WERI-Rb-1 (cell line): ENCODE measurements around the gene CAMK4.

Experiments
- DNase-seq: peaks from one replicate; pipeline ENCODE4 v3.0.0-alpha.2; 2020
- H3K27ac ChIP-seq: fragments of 250-450 bp; sonication (Bioruptor Pico); 2 replicates; pipeline ENCODE4 v1.5.1; 2020; ENCODE audit warnings: mild to moderate bottlenecking, moderate library complexity
- H3K27me3 ChIP-seq: fragments of 250-450 bp; sonication (Bioruptor Pico); 2 replicates; pipeline ENCODE4 v1.5.1; 2021; ENCODE audit warnings: mild to moderate bottlenecking, low read depth, moderate library complexity; ENCODE audit not compliant: insufficient read depth, severe bottlenecking
- H3K36me3 ChIP-seq: fragments of 250-450 bp; sonication (Bioruptor Pico); 2 replicates; pipeline ENCODE4 v1.5.1; 2020; ENCODE audit warnings: mild to moderate bottlenecking, moderate library complexity
- H3K4me3 ChIP-seq: 2 replicates; pipeline ENCODE4 v1.5.1; 2011; ENCODE audit warnings: low read depth, mild to moderate bottlenecking, control low read depth, low read length
- H3K9me3 ChIP-seq: fragments of 250-450 bp; sonication (Bioruptor Pico); 2 replicates; pipeline ENCODE4 v1.5.1; 2021; ENCODE audit warnings: mild to moderate bottlenecking, moderate library complexity; ENCODE audit not compliant: severe bottlenecking
- CTCF ChIP-seq: IDR thresholded peaks from 2 replicates; pipeline ENCODE4 v1.5.1; 2011; ENCODE audit warnings: low read depth, mild to moderate bottlenecking, control low read depth, inconsistent platforms, low read length

The CAMK4 gene

GRCh38 chr5:111235635-111236034 is 11.5 kb downstream of the CAMK4 start:
- Histone ChIP-seq H3K9me3 (no peaks in the 10 kb centered on the region), H3K27me3 (no peaks in the 10 kb centered on the region), H3K4me3 (no peak overlapping the region), H3K36me3 (no peaks in the 10 kb centered on the region), H3K27ac (no peak overlapping the region)
- no peak for DNase-seq
- no peak for TF ChIP-seq CTCF

GRCh38 chr5:111236348-111236747 is 12.2 kb downstream of the CAMK4 start:
- H3K4me3 ChIP-seq: no peak overlapping the region
- no peak for TF ChIP-seq CTCF
- DNase-seq: no peak
- no peaks in the 10 kb centered on the region for H3K36me3 ChIP-seq
- no peak overlapping the region for H3K27ac ChIP-seq
- no peaks in the 10 kb centered on the region for H3K9me3 ChIP-seq
- H3K27me3 ChIP-seq: no peaks in the 10 kb centered on the region

- H3K27ac ChIP-seq: no peak overlapping the region
- H3K9me3 ChIP-seq: no peaks in the 10 kb centered on the region
- no peak for TF ChIP-seq CTCF
- no peak for DNase-seq
- H3K36me3 ChIP-seq: no peaks in the 10 kb centered on the region
- H3K4me3 ChIP-seq: no peak overlapping the region
- H3K27me3 ChIP-seq: no peaks in the 10 kb centered on the region
Observed at GRCh38 chr5:111236995-111237394, 12.8 kb downstream of the CAMK4 start.

GRCh38 chr5:111237470-111237869 is 13.3 kb downstream of the CAMK4 start:
- Histone ChIP-seq H3K4me3 (no peak overlapping the region), H3K9me3 (no peaks in the 10 kb centered on the region), H3K27ac (no peak overlapping the region), H3K36me3 (no peaks in the 10 kb centered on the region), H3K27me3 (no peaks in the 10 kb centered on the region)
- TF ChIP-seq CTCF: no peak
- no peak for DNase-seq

GRCh38 chr5:111238431-111239225 is 14.4 kb downstream of the CAMK4 start:
- H3K4me3 ChIP-seq: no peak overlapping the region
- DNase-seq: no peak
- H3K36me3 ChIP-seq: no peaks in the 10 kb centered on the region
- no peaks in the 10 kb centered on the region for H3K9me3 ChIP-seq
- H3K27ac ChIP-seq: no peak overlapping the region
- no peaks in the 10 kb centered on the region for H3K27me3 ChIP-seq
- no peak for TF ChIP-seq CTCF

- Histone ChIP-seq H3K36me3 (no peaks in the 10 kb centered on the region), H3K9me3 (no peaks in the 10 kb centered on the region)
- no peak for DNase-seq
Observed at GRCh38 chr5:111241696-111242095, 17.5 kb downstream of the CAMK4 start.

More at GRCh38 chr5:111241696-111242095, 17.5 kb downstream of the CAMK4 start:
- Histone ChIP-seq H3K4me3 (no peak overlapping the region), H3K27ac (no peak overlapping the region), H3K27me3 (no peaks in the 10 kb centered on the region)
- no peak for TF ChIP-seq CTCF
